ENCODE data around the gene A2M.

DNA sequence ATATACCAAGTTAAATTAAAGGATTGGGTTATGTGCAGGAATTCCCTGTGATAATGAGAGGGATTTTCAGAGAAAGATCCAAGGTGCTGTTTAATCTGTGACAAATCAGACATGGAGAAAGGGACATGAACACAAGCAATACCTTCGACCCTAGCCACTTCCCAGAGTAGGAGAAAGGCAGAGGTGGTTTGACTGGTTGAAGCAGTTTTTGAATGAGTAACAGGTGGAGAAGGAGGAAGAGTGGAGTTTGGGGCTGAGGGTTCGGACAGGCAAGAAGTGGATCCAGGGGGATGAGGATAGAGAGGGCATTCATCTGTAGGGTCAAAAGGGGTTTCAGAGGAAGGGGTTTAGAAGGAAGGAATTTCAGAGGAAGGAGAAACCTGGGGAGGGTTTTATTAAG, 27.4 kb upstream of the A2M start:
- no peak for TF ChIP-seq CTCF (IDR thresholded peaks at IDR 0.05; ENCODE audit: extremely low read depth in 1 of 2, insufficient read depth in 1 of 2, low read depth in 1 of 2, low read length in 2 of 2)
- TF ChIP-seq, protein P1, sequence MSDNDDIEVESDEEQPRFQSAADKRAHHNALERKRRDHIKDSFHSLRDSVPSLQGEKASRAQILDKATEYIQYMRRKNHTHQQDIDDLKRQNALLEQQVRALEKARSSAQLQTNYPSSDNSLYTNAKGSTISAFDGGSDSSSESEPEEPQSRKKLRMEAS (IDR thresholded peaks at IDR 0.05; ENCODE audit: insufficient read depth, insufficient read length): no peak
